ENCODE results near the gene PROP1.
A peak's percentile ranks its signal among the peaks of the same experiment; 100 is the strongest.
"Not testable (repeated sequence)": the region's sequence is repeated elsewhere in the genome, so short reads cannot be mapped to it uniquely, and the experiment has no call there.

The PROP1 gene

GRCh38 chr5:177982072-177982727 lies 13.8 kb downstream of the PROP1 start:
- peak; percentile 74 for DNase-seq (ENCODE audit: low spot score)

- no peak for DNase-seq (ENCODE audit: low spot score)
These were observed 14.6 kb downstream of the PROP1 start for GRCh38 chr5:177981296-177982071.

- no peak for DNase-seq (ENCODE audit: low spot score)
These were observed 15.3 kb downstream of the PROP1 start for GRCh38 chr5:177980743-177981151.

- DNase-seq (ENCODE audit: low spot score), result not testable (repeated sequence)
These were observed 18.4 kb downstream of the PROP1 start for GRCh38 chr5:177977600-177977999.

- DNase-seq (ENCODE audit: low spot score), result no peak
These were observed 22.9 kb downstream of the PROP1 start for GRCh38 chr5:177973066-177973635.

GRCh38 chr5:177972613-177973012 lies 23.4 kb downstream of the PROP1 start:
- no peak for DNase-seq (ENCODE audit: low spot score)

- DNase-seq (ENCODE audit: low spot score), result not testable (repeated sequence)
These were observed 24.0 kb downstream of the PROP1 start for GRCh38 chr5:177972014-177972413.

- no peak for DNase-seq (ENCODE audit: low spot score)
These were observed 27.3 kb downstream of the PROP1 start for GRCh38 chr5:177968661-177969211.

- DNase-seq (ENCODE audit: low spot score), result no peak
These were observed 28.7 kb downstream of the PROP1 start for GRCh38 chr5:177967221-177967887.

- DNase-seq (ENCODE audit: low spot score), result no peak
These were observed 29.2 kb downstream of the PROP1 start for GRCh38 chr5:177966839-177967166.

GRCh38 chr5:177966009-177966838 lies 29.8 kb downstream of the PROP1 start:
- DNase-seq (ENCODE audit: low spot score), result no peak

- no peak for DNase-seq (ENCODE audit: low spot score)
These were observed 31.6 kb downstream of the PROP1 start for GRCh38 chr5:177964471-177964870.

- no peak for DNase-seq (ENCODE audit: low spot score)
These were observed 32.1 kb downstream of the PROP1 start for GRCh38 chr5:177963966-177964365.

GRCh38 chr5:177959315-177959714 lies 36.7 kb downstream of the PROP1 start:
- DNase-seq (ENCODE audit: low spot score), result no peak

- no peak for DNase-seq (ENCODE audit: low spot score)
These were observed 37.3 kb downstream of the PROP1 start for GRCh38 chr5:177958696-177959095.

- DNase-seq (ENCODE audit: low spot score), result no peak
These were observed 38.8 kb downstream of the PROP1 start for GRCh38 chr5:177957241-177957640.

GRCh38 chr5:177953101-177953500 lies 42.9 kb downstream of the PROP1 start:
- not testable (repeated sequence) for DNase-seq (ENCODE audit: low spot score)

GRCh38 chr5:177949656-177950055 lies 46.4 kb downstream of the PROP1 start:
- DNase-seq (ENCODE audit: low spot score), result not testable (repeated sequence)

- DNase-seq (ENCODE audit: low spot score), result not testable (repeated sequence)
These were observed 47.0 kb downstream of the PROP1 start for GRCh38 chr5:177949065-177949464.

GRCh38 chr5:177947912-177948311 lies 48.1 kb downstream of the PROP1 start:
- DNase-seq (ENCODE audit: low spot score), result not testable (repeated sequence)

- not testable (repeated sequence) for DNase-seq (ENCODE audit: low spot score)
These were observed 50.3 kb downstream of the PROP1 start for GRCh38 chr5:177945601-177946283.
